SU-DHL-6 (cell line): ENCODE results near the gene SPATA16.

ENCODE experiments used
- H2AFZ ChIP-seq: fragments of 200-600 bp; sonication (generic); 2 replicates; pipeline ENCODE4 v1.6.1; 2014; ENCODE audit warnings: low read depth, mild to moderate bottlenecking, moderate library complexity, mixed read lengths, antibody characterized with exemption, low read length; ENCODE audit not compliant: severe bottlenecking
- H3F3A ChIP-seq: fragments of 200-600 bp; shearing (Covaris generic); 2 replicates; pipeline ENCODE4 v1.6.0; 2016; ENCODE audit warnings: antibody characterized with exemption, mild to moderate bottlenecking; ENCODE audit not compliant: insufficient read depth
- H3K27ac ChIP-seq: fragments of 200-600 bp; sonication (generic); 2 replicates; pipeline ENCODE4 v1.5.1; 2016; ENCODE audit warnings: low read depth, mild to moderate bottlenecking, low read length, moderate library complexity, mixed read lengths
- H3K27me3 ChIP-seq: fragments of 200-600 bp; sonication (generic), shearing (Covaris generic); 2 replicates; pipeline ENCODE4 v1.6.0; 2014; ENCODE audit warnings: mild to moderate bottlenecking, low read length
- H3K36me3 ChIP-seq: fragments of 200-600 bp; sonication (generic); 2 replicates; pipeline ENCODE4 v1.6.1; 2014; ENCODE audit warnings: mild to moderate bottlenecking, low read length, mixed read lengths
- H3K4me2 ChIP-seq: fragments of 300-600, 200-600 bp; shearing (Covaris generic), sonication (generic); 2 replicates; pipeline ENCODE4 v1.6.0; 2014; ENCODE audit warnings: low read length, low read depth, mild to moderate bottlenecking; ENCODE audit not compliant: poor library complexity, severe bottlenecking
- H3K4me3 ChIP-seq: fragments of 200-600 bp; sonication (generic); 2 replicates; pipeline ENCODE4 v1.5.1; 2014; ENCODE audit warnings: antibody characterized with exemption, low read length, mild to moderate bottlenecking, mixed read lengths; ENCODE audit not compliant: insufficient read depth, poor library complexity, severe bottlenecking
- H3K79me2 ChIP-seq: fragments of 200-600 bp; sonication (generic); 2 replicates; pipeline ENCODE4 v1.6.1; 2014; ENCODE audit warnings: mild to moderate bottlenecking, low read length, moderate library complexity; ENCODE audit not compliant: insufficient read depth
- H3K9ac ChIP-seq: fragments of 200-600 bp; sonication (generic); 2 replicates; pipeline ENCODE4 v1.7.0; 2014; ENCODE audit warnings: mild to moderate bottlenecking, low read length
- H3K9me2 ChIP-seq: fragments of 200-600 bp; sonication (generic); replicated peaks from 2 replicates; pipeline ENCODE4 v1.6.1; 2014; ENCODE audit warnings: low read length; ENCODE audit not compliant: insufficient read depth
- H3K9me3 ChIP-seq: fragments of 200-600 bp; sonication (generic); 2 replicates; pipeline ENCODE4 v1.6.1; 2014; ENCODE audit warnings: low read length, mixed read lengths; ENCODE audit not compliant: insufficient read depth
- H4K20me1 ChIP-seq: fragments of 200-600 bp; sonication (generic); 2 replicates; pipeline ENCODE4 v1.6.1; 2014; ENCODE audit warnings: low read depth, mild to moderate bottlenecking, antibody characterized with exemption, low read length, moderate library complexity, mixed read lengths
- EZH2phosphoT487 ChIP-seq: fragments of 200-600 bp; sonication (generic), shearing (Covaris generic); conservative IDR thresholded peaks from 2 replicates; pipeline ENCODE4 v1.6.1; 2018; ENCODE audit warnings: mild to moderate bottlenecking, antibody characterized with exemption, low read length, moderate library complexity, mixed read lengths
- TF ChIP-seq, protein P1 (sequence below): fragments of 200-600 bp; sonication (generic); IDR thresholded peaks from one replicate; pipeline ENCODE4 v1.5.1; 2017; ENCODE audit warnings: antibody characterized with exemption, mild to moderate bottlenecking, low read length, moderate library complexity; ENCODE audit not compliant: insufficient read depth, poor library complexity, severe bottlenecking

Gene SPATA16

DNA sequence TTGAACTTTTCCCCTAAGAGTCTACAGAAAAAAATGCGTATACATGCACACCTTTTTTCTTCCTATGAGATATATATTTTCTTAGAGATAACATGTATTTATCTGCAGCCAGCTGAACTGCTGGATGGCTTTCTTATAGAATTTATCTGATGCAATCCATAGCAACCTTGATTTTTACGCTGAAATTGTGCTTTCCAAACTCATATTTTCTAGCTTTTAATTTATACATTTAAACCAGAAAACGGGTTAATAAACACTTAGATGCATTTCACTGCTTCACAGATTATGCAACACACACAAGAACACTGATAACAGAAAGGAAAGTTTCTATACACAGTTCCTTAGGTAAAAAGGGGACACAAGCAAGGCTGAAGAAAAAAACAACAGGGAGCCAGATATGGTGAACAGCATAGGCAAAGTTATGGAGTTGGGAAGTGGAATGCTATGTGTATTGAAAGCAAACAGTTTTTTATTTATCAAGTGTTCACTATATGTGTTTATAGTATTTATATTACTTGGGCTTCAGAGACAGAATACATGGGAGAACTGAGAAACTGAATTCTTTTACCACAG, 149.5 kb downstream of the SPATA16 start:
- TF ChIP-seq EZH2phosphoT487 = no peak
- TF ChIP-seq, protein P1, sequence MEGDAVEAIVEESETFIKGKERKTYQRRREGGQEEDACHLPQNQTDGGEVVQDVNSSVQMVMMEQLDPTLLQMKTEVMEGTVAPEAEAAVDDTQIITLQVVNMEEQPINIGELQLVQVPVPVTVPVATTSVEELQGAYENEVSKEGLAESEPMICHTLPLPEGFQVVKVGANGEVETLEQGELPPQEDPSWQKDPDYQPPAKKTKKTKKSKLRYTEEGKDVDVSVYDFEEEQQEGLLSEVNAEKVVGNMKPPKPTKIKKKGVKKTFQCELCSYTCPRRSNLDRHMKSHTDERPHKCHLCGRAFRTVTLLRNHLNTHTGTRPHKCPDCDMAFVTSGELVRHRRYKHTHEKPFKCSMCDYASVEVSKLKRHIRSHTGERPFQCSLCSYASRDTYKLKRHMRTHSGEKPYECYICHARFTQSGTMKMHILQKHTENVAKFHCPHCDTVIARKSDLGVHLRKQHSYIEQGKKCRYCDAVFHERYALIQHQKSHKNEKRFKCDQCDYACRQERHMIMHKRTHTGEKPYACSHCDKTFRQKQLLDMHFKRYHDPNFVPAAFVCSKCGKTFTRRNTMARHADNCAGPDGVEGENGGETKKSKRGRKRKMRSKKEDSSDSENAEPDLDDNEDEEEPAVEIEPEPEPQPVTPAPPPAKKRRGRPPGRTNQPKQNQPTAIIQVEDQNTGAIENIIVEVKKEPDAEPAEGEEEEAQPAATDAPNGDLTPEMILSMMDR = no peak
- Histone ChIP-seq H3K79me2 (no peaks in the 10 kb centered on the region), H3K4me3 (no peak overlapping the region)

DNA sequence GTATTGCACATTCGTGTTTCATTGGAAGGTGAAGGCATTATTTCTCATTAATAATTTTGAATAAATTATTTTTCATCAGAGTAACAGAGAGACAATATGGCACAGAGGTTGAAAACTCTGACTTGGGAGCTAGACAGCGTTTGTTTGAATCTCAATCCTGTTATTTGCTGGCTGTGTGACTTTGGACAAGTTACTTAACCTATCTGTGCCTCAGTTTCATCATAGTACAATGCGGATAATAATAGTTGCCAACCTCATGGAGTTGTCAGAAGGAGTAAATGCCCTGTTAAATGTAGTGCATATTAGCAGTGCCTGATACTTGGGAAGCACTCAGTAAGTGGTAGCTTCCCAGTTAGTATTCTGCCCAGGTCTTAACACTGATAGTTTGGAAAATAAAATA, 151.7 kb downstream of the SPATA16 start:
- no peaks in the 10 kb centered on the region for H3K36me3 ChIP-seq
- no peak for TF ChIP-seq EZH2phosphoT487
- TF ChIP-seq, protein P1 = no peak
- H3K9ac ChIP-seq = no peak overlapping the region
- no peak overlapping the region for H3K4me2 ChIP-seq
- no peaks in the 10 kb centered on the region for H3F3A ChIP-seq
- no peak overlapping the region for H3K4me3 ChIP-seq
- H3K9me3 ChIP-seq = no peaks in the 10 kb centered on the region
- H4K20me1 ChIP-seq = no peaks in the 10 kb centered on the region
- no peaks in the 10 kb centered on the region for H3K27me3 ChIP-seq
- H3K79me2 ChIP-seq = no peaks in the 10 kb centered on the region
- H3K9me2 ChIP-seq = no peaks in the 10 kb centered on the region; the same call in 1 of the 2 replicates
- no peak overlapping the region for H2AFZ ChIP-seq
- no peak overlapping the region for H3K27ac ChIP-seq

More for the DNA sequence above, 149.5 kb downstream of the SPATA16 start:
- H3K9ac ChIP-seq = no peak overlapping the region
- no peaks in the 10 kb centered on the region for H3K27me3 ChIP-seq
- no peak overlapping the region for H3K4me2 ChIP-seq
- no peaks in the 10 kb centered on the region for H4K20me1 ChIP-seq
- no peaks in the 10 kb centered on the region for H3K9me3 ChIP-seq
- H3K36me3 ChIP-seq = no peaks in the 10 kb centered on the region
- H3F3A ChIP-seq = no peaks in the 10 kb centered on the region
- H3K9me2 ChIP-seq = no peaks in the 10 kb centered on the region; the same call in 1 of the 2 replicates
- no peak overlapping the region for H2AFZ ChIP-seq
- H3K27ac ChIP-seq = no peak overlapping the region

DNA sequence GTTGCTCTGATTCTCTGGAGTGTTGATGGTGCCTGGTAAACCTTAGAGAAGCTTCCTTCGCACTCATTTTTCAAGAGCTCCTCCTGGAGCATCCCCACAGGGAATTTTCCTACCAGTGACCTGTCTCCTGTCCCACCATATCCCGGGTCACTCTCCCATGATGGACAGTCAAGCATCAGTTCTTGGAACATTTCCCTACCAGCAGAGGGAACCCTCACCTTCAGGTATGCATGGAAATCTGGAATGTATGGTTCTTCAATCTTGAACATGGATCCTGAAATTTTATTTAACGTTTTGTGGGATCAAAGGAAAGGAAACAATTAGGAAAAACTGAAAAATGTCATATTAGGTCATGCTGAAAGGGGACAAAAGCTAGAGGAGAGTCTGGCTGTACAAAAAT, 153.8 kb downstream of the SPATA16 start:
- no peak overlapping the region for H3K4me2 ChIP-seq
- H2AFZ ChIP-seq = no peak overlapping the region
- H3K4me3 ChIP-seq = no peak overlapping the region
- no peaks in the 10 kb centered on the region; the same call in 1 of the 2 replicates for H3K9me2 ChIP-seq
- no peak overlapping the region for H3K9ac ChIP-seq
- no peaks in the 10 kb centered on the region for H3K27me3 ChIP-seq
- H3K79me2 ChIP-seq = no peaks in the 10 kb centered on the region
- H3K9me3 ChIP-seq = no peaks in the 10 kb centered on the region
- no peaks in the 10 kb centered on the region for H3F3A ChIP-seq
- H3K27ac ChIP-seq = no peak overlapping the region
- no peaks in the 10 kb centered on the region; the same call in 1 of the 2 replicates for H4K20me1 ChIP-seq
- TF ChIP-seq, protein P1 = no peak
- no peak for TF ChIP-seq EZH2phosphoT487
- no peaks in the 10 kb centered on the region for H3K36me3 ChIP-seq
